ENCODE data around the gene TMOD3.

TMOD3 gene

GRCh38 chr15:51842852-51843737, 13.6 kb downstream of the TMOD3 start:
- H3K9me3 ChIP-seq (ENCODE audit: control insufficient read depth, low read length), result no peaks in the 10 kb centered on the region
- H3K4me1 ChIP-seq (ENCODE audit: control insufficient read depth, insufficient read depth, low read length, poor library complexity, severe bottlenecking), result peaks cover 34% of the 10 kb centered on the region
- no peak overlapping the region for H3K4me3 ChIP-seq (ENCODE audit: insufficient read depth, low read depth, low read length, poor library complexity, severe bottlenecking)
- DNase-seq, result no peak
- H3K27me3 ChIP-seq (replicated peaks; ENCODE audit: control insufficient read depth, insufficient read depth, low read length, poor library complexity, severe bottlenecking), result no peaks in the 10 kb centered on the region
- H3K36me3 ChIP-seq (ENCODE audit: control insufficient read depth, insufficient read depth, low read length), result no peaks in the 10 kb centered on the region
- no peak overlapping the region for H3K27ac ChIP-seq (ENCODE audit: insufficient read depth, low read length, poor library complexity, severe bottlenecking)

- Histone ChIP-seq H3K4me3 (ENCODE audit: insufficient read depth, low read depth, low read length, poor library complexity, severe bottlenecking) (no peak overlapping the region), H3K4me1 (ENCODE audit: control insufficient read depth, insufficient read depth, low read length, poor library complexity, severe bottlenecking) (peaks cover 32% of the 10 kb centered on the region), H3K9me3 (ENCODE audit: control insufficient read depth, low read length) (no peaks in the 10 kb centered on the region), H3K27ac (ENCODE audit: insufficient read depth, low read length, poor library complexity, severe bottlenecking) (no peak overlapping the region), H3K27me3 (replicated peaks; ENCODE audit: control insufficient read depth, insufficient read depth, low read length, poor library complexity, severe bottlenecking) (no peaks in the 10 kb centered on the region), H3K36me3 (ENCODE audit: control insufficient read depth, insufficient read depth, low read length) (no peaks in the 10 kb centered on the region)
- no peak for DNase-seq
Observed at GRCh38 chr15:51844747-51845426, 15.4 kb downstream of the TMOD3 start.

GRCh38 chr15:51846066-51846462, 16.6 kb downstream of the TMOD3 start:
- Histone ChIP-seq H3K36me3 (ENCODE audit: control insufficient read depth, insufficient read depth, low read length) (no peaks in the 10 kb centered on the region), H3K27ac (ENCODE audit: insufficient read depth, low read length, poor library complexity, severe bottlenecking) (no peak overlapping the region), H3K27me3 (replicated peaks; ENCODE audit: control insufficient read depth, insufficient read depth, low read length, poor library complexity, severe bottlenecking) (no peaks in the 10 kb centered on the region), H3K9me3 (ENCODE audit: control insufficient read depth, low read length) (no peaks in the 10 kb centered on the region), H3K4me1 (ENCODE audit: control insufficient read depth, insufficient read depth, low read length, poor library complexity, severe bottlenecking) (peaks cover 26% of the 10 kb centered on the region), H3K4me3 (ENCODE audit: insufficient read depth, low read depth, low read length, poor library complexity, severe bottlenecking) (no peak overlapping the region)
- no peak for DNase-seq

GRCh38 chr15:51846463-51847230, 17.2 kb downstream of the TMOD3 start:
- no peaks in the 10 kb centered on the region for H3K36me3 ChIP-seq (ENCODE audit: control insufficient read depth, insufficient read depth, low read length)

GRCh38 chr15:51848811-51849210, 19.4 kb downstream of the TMOD3 start:
- H3K27me3 ChIP-seq (replicated peaks; ENCODE audit: control insufficient read depth, insufficient read depth, low read length, poor library complexity, severe bottlenecking), result no peaks in the 10 kb centered on the region
- no peaks in the 10 kb centered on the region for H3K9me3 ChIP-seq (ENCODE audit: control insufficient read depth, low read length)
- H3K27ac ChIP-seq (ENCODE audit: insufficient read depth, low read length, poor library complexity, severe bottlenecking), result no peak overlapping the region
- no peak overlapping the region for H3K4me3 ChIP-seq (ENCODE audit: insufficient read depth, low read depth, low read length, poor library complexity, severe bottlenecking)
- no peak for DNase-seq
- no peaks in the 10 kb centered on the region for H3K36me3 ChIP-seq (ENCODE audit: control insufficient read depth, insufficient read depth, low read length)
- peaks cover 11% of the 10 kb centered on the region for H3K4me1 ChIP-seq (ENCODE audit: control insufficient read depth, insufficient read depth, low read length, poor library complexity, severe bottlenecking)

More at GRCh38 chr15:51846463-51847230, 17.2 kb downstream of the TMOD3 start:
- Histone ChIP-seq H3K27me3 (replicated peaks; ENCODE audit: control insufficient read depth, insufficient read depth, low read length, poor library complexity, severe bottlenecking) (no peaks in the 10 kb centered on the region), H3K4me1 (ENCODE audit: control insufficient read depth, insufficient read depth, low read length, poor library complexity, severe bottlenecking) (peaks cover 23% of the 10 kb centered on the region), H3K9me3 (ENCODE audit: control insufficient read depth, low read length) (no peaks in the 10 kb centered on the region), H3K27ac (ENCODE audit: insufficient read depth, low read length, poor library complexity, severe bottlenecking) (no peak overlapping the region), H3K4me3 (ENCODE audit: insufficient read depth, low read depth, low read length, poor library complexity, severe bottlenecking) (no peak overlapping the region)
- no peak for DNase-seq

- Histone ChIP-seq H3K27me3 (replicated peaks; ENCODE audit: control insufficient read depth, insufficient read depth, low read length, poor library complexity, severe bottlenecking) (no peaks in the 10 kb centered on the region), H3K9me3 (ENCODE audit: control insufficient read depth, low read length) (no peaks in the 10 kb centered on the region), H3K36me3 (ENCODE audit: control insufficient read depth, insufficient read depth, low read length) (no peaks in the 10 kb centered on the region), H3K4me1 (ENCODE audit: control insufficient read depth, insufficient read depth, low read length, poor library complexity, severe bottlenecking) (peaks cover 8% of the 10 kb centered on the region), H3K4me3 (ENCODE audit: insufficient read depth, low read depth, low read length, poor library complexity, severe bottlenecking) (no peak overlapping the region), H3K27ac (ENCODE audit: insufficient read depth, low read length, poor library complexity, severe bottlenecking) (no peak overlapping the region)
- DNase-seq, result no peak
Observed at GRCh38 chr15:51849860-51850259, 20.4 kb downstream of the TMOD3 start.

- no peaks in the 10 kb centered on the region for H3K4me1 ChIP-seq (ENCODE audit: control insufficient read depth, insufficient read depth, low read length, poor library complexity, severe bottlenecking)
- no peak overlapping the region for H3K27ac ChIP-seq (ENCODE audit: insufficient read depth, low read length, poor library complexity, severe bottlenecking)
Observed at GRCh38 chr15:51853998-51854397, 24.5 kb downstream of the TMOD3 start.

GRCh38 chr15:51855612-51856011, 26.2 kb downstream of the TMOD3 start:
- Histone ChIP-seq H3K27ac (ENCODE audit: insufficient read depth, low read length, poor library complexity, severe bottlenecking) (no peak overlapping the region), H3K4me1 (ENCODE audit: control insufficient read depth, insufficient read depth, low read length, poor library complexity, severe bottlenecking) (no peaks in the 10 kb centered on the region), H3K27me3 (replicated peaks; ENCODE audit: control insufficient read depth, insufficient read depth, low read length, poor library complexity, severe bottlenecking) (no peaks in the 10 kb centered on the region), H3K9me3 (ENCODE audit: control insufficient read depth, low read length) (no peaks in the 10 kb centered on the region), H3K4me3 (ENCODE audit: insufficient read depth, low read depth, low read length, poor library complexity, severe bottlenecking) (no peak overlapping the region), H3K36me3 (ENCODE audit: control insufficient read depth, insufficient read depth, low read length) (no peaks in the 10 kb centered on the region)
- no peak for DNase-seq

More at GRCh38 chr15:51853998-51854397, 24.5 kb downstream of the TMOD3 start:
- Histone ChIP-seq H3K27me3 (replicated peaks; ENCODE audit: control insufficient read depth, insufficient read depth, low read length, poor library complexity, severe bottlenecking) (no peaks in the 10 kb centered on the region), H3K36me3 (ENCODE audit: control insufficient read depth, insufficient read depth, low read length) (no peaks in the 10 kb centered on the region), H3K4me3 (ENCODE audit: insufficient read depth, low read depth, low read length, poor library complexity, severe bottlenecking) (no peak overlapping the region), H3K9me3 (ENCODE audit: control insufficient read depth, low read length) (no peaks in the 10 kb centered on the region)
- DNase-seq, result no peak

- no peak for DNase-seq
- no peaks in the 10 kb centered on the region for H3K4me1 ChIP-seq (ENCODE audit: control insufficient read depth, insufficient read depth, low read length, poor library complexity, severe bottlenecking)
- no peaks in the 10 kb centered on the region for H3K9me3 ChIP-seq (ENCODE audit: control insufficient read depth, low read length)
- no peak overlapping the region for H3K4me3 ChIP-seq (ENCODE audit: insufficient read depth, low read depth, low read length, poor library complexity, severe bottlenecking)
- no peaks in the 10 kb centered on the region for H3K27me3 ChIP-seq (replicated peaks; ENCODE audit: control insufficient read depth, insufficient read depth, low read length, poor library complexity, severe bottlenecking)
- H3K36me3 ChIP-seq (ENCODE audit: control insufficient read depth, insufficient read depth, low read length), result no peaks in the 10 kb centered on the region
- H3K27ac ChIP-seq (ENCODE audit: insufficient read depth, low read length, poor library complexity, severe bottlenecking), result no peak overlapping the region
Observed at GRCh38 chr15:51856714-51857380, 27.4 kb downstream of the TMOD3 start.
